DMS153 treated with DMSO at 0.1 percent for 48 hours (cell line): ENCODE results near the gene CDK14.
"Not testable (repeated sequence)": the region's sequence is repeated elsewhere in the genome, so short reads cannot be mapped to it uniquely, and the experiment has no call there.

Experiments
- DNase-seq: peaks from one replicate; lab custom pipeline; 2025; ENCODE audit not compliant: unreplicated experiment; lab: John Stamatoyannopoulos, UW

CDK14 gene

GRCh38 chr7:91135703-91136430, 539.7 kb downstream of the CDK14 start:
- DNase-seq = no peak

DNA sequence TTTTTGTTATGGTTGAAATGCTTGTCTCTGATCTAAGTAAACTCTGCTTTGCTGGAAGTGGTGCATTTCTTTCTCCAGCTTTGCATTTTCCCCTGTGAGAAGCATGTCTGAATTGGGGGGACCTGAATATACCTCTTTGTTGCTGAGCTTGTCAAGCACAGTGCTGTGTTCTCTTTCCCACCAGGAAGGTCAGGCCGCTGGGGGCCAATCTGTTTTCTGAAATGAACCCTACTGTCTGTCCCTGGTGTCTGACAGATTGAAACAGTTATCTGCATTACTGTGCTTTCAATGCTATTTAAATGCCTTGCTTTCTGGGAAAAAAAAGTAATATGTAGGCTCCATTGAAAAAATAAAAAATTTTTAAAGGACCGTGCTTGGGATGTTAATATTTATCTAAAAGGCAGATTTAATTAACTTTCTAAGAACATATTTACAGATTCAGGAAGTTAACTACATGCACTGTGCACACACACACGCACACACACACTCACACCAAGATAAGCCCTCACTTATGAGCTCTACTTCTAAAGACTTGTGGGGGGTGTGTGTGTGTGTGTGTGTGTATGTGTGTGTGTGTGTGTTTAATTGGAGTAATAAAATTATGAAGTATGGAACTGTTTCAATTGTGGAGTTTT, 541.1 kb downstream of the CDK14 start:
- no peak for DNase-seq

GRCh38 chr7:91137788-91138368, 541.8 kb downstream of the CDK14 start:
- DNase-seq = no peak

GRCh38 chr7:91140286-91140685, 544.2 kb downstream of the CDK14 start:
- no peak for DNase-seq

- DNase-seq = no peak
Measured at GRCh38 chr7:91140982-91141381, 544.9 kb downstream of the CDK14 start.

- no peak for DNase-seq
Measured at GRCh38 chr7:91142743-91143142, 546.6 kb downstream of the CDK14 start.

- no peak for DNase-seq
Measured at GRCh38 chr7:91149341-91150246, 553.5 kb downstream of the CDK14 start.

- DNase-seq = no peak
Measured at GRCh38 chr7:91151916-91152315, 555.8 kb downstream of the CDK14 start.

- no peak for DNase-seq
Measured at GRCh38 chr7:91156316-91157185, 560.4 kb downstream of the CDK14 start.

DNA sequence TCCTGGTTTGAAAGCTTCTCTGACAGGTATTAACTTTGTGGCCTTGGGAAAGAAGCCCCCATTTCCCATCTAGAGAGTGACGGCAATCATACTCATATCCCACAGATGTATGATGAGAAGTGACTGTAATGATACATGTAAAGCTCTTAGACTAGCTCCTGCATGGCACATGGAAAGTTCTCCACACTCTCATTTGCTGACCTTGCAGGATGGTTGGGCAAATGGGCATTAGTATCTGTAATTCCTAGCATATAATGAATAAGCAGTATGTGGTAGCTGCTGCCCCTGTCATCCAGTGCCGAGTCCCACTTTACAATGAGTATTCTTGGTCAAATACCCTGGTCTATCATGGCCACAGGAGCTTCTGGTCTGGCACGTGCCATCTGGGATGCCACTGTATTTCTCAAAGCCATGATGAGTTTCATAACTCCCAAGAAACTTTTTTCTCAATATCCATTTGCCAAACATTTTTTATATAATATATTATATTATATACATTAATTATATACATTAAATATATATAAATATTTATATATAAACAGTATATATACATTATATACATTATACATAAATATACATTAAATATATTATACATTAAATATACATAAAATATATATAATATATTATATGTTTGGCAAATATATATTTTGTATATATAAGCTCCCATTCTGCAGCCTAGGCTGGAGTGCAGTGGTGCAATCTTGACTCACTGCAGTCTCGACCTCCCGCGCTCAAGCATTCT, 561.6 kb downstream of the CDK14 start:
- no peak for DNase-seq

- no peak for DNase-seq
Measured at GRCh38 chr7:91162436-91162835, 566.3 kb downstream of the CDK14 start.

GRCh38 chr7:91164506-91164905, 568.4 kb downstream of the CDK14 start:
- no peak for DNase-seq

DNA sequence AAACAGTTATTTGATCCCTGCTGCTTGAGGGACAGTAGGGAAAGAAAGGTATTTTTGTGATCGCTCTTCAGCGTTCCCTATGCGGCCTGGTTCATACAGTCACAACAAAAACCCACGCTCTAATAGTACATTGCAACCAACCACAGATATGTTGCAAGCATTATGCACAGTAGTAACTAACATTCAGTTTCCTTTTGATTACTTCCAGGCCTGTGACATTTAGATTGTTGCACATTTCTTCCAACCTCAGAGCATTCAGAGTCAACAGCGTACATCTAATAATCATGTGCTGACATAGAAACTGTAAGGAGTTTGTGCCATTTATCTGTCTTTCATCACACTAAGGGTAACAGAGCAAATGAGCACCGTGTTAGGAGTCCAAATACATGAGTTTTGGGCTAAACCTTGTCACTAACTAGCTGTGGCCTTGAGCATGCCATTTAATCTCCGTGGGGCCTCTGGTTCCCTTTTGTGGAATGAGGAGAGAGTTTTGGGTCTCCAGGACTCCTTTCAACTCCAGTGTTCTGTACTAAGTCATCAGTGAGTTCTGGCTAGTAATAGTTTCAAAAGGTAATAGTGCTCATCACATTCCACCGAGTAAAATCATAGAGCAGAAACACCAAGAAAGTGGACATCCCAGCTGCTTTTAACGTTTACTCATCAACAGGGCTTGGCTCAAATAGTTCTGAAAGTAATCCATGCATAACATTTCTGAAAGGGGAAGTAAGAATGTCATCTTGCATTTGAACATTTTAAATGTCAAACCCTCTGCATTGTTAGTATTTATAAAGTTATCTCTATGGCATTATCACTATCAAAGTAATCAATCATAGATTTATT, 569.1 kb downstream of the CDK14 start:
- no peak for DNase-seq

GRCh38 chr7:91165846-91166230, 569.7 kb downstream of the CDK14 start:
- no peak for DNase-seq

- DNase-seq = no peak
Measured at GRCh38 chr7:91168871-91169829, 573.0 kb downstream of the CDK14 start.

GRCh38 chr7:91169830-91170191, 573.7 kb downstream of the CDK14 start:
- no peak for DNase-seq

DNA sequence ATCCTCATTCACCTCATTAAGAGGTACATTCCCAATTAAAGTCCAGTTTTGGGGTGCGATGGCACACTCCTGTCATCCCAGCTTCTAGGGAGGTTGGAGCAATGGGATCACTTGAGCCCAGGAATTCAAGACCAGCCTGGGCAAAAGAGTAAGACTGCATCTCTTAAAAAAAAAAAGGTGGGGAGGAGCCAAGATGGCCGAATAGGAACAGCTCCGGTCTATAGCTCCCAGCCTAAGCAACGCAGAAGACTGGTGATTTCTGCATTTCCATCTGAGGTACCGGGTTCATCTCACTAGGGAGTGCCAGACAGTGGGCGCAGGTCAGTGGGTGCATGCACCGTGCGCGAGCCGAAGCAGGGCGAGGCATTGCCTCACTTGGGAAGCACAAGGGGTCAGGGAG, 577.1 kb downstream of the CDK14 start:
- DNase-seq = not testable (repeated sequence)

- DNase-seq = no peak
Measured at GRCh38 chr7:91180746-91181145, 584.6 kb downstream of the CDK14 start.
